Activated naive CD8-positive, alpha-beta T cell (primary cell): ENCODE measurements around the gene CCDC66.

Source experiments
- H3K27ac Mint-ChIP-seq: one replicate; pipeline ENCODE4 v1.8.0; 2021; ENCODE audit warnings: mixed read lengths
- H3K27me3 Mint-ChIP-seq: one replicate; pipeline ENCODE4 v1.8.0; 2021; ENCODE audit warnings: mixed read lengths
- H3K36me3 Mint-ChIP-seq: one replicate; pipeline ENCODE4 v1.8.0; 2021; ENCODE audit warnings: mixed read lengths
- H3K4me1 Mint-ChIP-seq: one replicate; pipeline ENCODE4 v1.8.0; 2021; ENCODE audit warnings: low read depth, mixed read lengths
- H3K4me3 Mint-ChIP-seq: one replicate; pipeline ENCODE4 v1.8.0; 2021; ENCODE audit warnings: mild to moderate bottlenecking, mixed read lengths
- H3K9me3 Mint-ChIP-seq: one replicate; pipeline ENCODE4 v1.8.0; 2021; ENCODE audit warnings: low read depth, mixed read lengths

Gene CCDC66

GRCh38 chr3:56610669-56611335 is 53.8 kb downstream of the CCDC66 start:
- Mint-ChIP-seq H3K9me3 (no peaks in the 10 kb centered on the region), H3K36me3 (peaks cover 54% of the 10 kb centered on the region), H3K4me1 (peaks cover 72% of the 10 kb centered on the region), H3K4me3 (peak overlapping the region; percentile 8), H3K27me3 (no peaks in the 10 kb centered on the region), H3K27ac (peak overlapping the region; percentile 25)

DNA sequence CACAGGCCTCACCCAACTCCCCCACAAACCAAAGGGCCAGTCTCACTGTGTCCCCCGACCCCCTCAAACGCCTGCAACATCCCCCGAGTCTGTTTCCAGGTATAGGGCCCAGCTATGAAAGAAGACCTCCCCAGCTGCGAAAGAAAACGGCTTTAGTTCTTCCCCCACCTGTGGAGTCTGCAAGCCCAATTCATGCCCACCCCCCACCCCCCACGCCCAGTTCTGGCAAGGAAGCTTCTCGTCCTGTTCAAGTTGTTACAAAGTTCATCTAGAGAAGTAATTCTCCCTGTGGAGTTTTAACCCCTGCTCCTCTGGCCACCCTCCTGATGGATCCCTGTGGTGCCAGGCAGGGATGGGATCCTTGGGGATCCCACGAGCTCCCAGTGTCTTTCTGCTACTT is 54.4 kb downstream of the CCDC66 start:
- no peak overlapping the region for H3K4me3 Mint-ChIP-seq
- no peak overlapping the region for H3K27ac Mint-ChIP-seq

DNA sequence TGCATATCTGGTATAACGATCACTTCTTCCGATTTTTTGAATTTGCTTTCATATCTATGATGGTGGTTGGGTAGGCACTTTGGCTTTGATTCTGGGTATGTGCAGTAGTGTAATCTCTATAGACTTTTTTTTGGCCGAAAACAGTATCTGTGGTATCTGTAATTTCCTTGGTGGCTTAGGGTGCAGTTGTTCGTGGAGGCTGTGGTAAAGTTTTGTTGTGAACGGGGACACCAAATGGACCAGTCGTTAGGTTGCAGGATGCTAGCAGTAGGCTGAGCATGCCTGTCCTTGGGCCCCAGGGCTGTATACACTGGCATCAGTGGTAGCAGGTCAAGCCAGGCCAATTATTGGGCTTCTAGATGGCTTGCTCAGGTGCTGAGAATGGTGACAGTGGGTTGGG is 55.2 kb downstream of the CCDC66 start:
- Mint-ChIP-seq H3K36me3 (peaks cover 52% of the 10 kb centered on the region), H3K4me3 (peak overlapping the region; percentile 35), H3K4me1 (peaks cover 72% of the 10 kb centered on the region), H3K9me3 (no peaks in the 10 kb centered on the region), H3K27ac (peak overlapping the region; percentile 54), H3K27me3 (no peaks in the 10 kb centered on the region)

More for the DNA sequence above, 54.4 kb downstream of the CCDC66 start:
- H3K27me3 Mint-ChIP-seq = no peaks in the 10 kb centered on the region
- H3K9me3 Mint-ChIP-seq = no peaks in the 10 kb centered on the region
- H3K36me3 Mint-ChIP-seq = peaks cover 57% of the 10 kb centered on the region
- H3K4me1 Mint-ChIP-seq = peaks cover 74% of the 10 kb centered on the region

DNA sequence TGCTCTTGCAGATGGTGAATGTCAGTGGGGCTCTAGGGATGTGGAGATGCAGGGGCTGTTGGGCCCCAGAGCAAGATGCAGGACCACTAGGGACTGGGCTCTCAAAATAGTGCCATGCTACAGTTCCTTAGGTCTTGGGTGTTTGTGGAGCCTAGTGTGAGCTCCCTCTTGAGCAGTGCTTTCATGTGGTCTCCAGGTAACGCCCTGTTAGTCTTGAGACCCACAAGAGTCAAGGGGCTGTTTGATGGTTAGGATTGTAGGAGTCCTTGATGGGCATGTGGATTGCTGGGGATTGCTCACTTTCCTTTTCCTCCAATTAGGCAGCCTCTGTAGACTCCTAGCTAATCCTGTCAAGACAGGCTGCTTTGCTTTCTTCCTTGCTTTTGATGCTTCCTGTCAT is 56.0 kb downstream of the CCDC66 start:
- Mint-ChIP-seq H3K4me3 (no peak overlapping the region), H3K36me3 (peaks cover 48% of the 10 kb centered on the region), H3K4me1 (peaks cover 65% of the 10 kb centered on the region), H3K27me3 (no peaks in the 10 kb centered on the region), H3K9me3 (no peaks in the 10 kb centered on the region), H3K27ac (peak overlapping the region; percentile 69)

DNA sequence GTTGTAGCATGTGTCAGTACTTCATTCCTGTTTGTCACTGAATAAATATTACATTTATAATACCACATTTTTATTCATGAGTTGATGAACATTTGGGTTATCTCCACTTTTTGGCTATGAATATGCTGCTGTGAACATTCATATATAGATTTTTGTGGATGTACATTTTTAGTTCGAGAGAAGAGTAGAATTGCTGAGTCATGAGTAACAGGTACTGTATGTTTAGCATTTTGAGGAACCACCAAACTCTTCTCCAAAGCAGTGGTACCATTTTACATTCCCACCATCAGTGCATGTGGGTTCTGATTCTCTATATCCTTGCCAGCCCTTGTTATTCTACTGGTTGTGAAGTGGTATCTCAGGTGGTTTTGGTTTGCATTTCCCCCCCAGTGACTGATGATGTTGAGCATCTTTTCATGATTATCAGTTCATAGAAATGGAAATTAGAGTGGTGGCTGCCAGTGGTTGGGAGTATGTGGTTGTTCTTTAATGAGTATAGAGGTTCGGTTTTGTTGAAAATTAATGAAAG is 59.6 kb downstream of the CCDC66 start:
- Mint-ChIP-seq H3K4me1 (peaks cover 32% of the 10 kb centered on the region), H3K36me3 (peaks cover 31% of the 10 kb centered on the region), H3K27me3 (no peaks in the 10 kb centered on the region), H3K27ac (peak overlapping the region; percentile 72), H3K9me3 (no peaks in the 10 kb centered on the region), H3K4me3 (no peak overlapping the region)

DNA sequence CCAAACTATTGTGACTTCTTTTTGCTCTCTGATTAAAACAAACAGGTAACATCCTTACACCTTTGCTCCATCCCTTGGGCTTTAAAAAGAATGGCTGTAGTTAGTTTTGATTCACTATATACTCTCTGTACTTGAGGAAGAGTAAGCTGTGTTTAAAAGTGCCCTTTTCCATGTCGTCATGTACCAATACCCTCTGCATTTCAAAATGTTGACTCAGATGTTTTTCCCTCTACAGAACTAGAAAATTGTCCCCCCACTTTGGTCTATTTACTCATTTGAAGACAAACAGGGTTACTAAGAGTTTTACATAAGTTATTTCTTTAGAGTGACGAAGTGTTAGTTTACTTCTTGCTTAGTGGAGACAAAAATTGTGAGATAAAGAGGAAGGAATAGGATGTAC is 63.4 kb downstream of the CCDC66 start:
- Mint-ChIP-seq H3K9me3 (no peaks in the 10 kb centered on the region), H3K36me3 (peaks cover 23% of the 10 kb centered on the region), H3K4me3 (no peak overlapping the region), H3K4me1 (peaks cover 9% of the 10 kb centered on the region), H3K27ac (no peak overlapping the region), H3K27me3 (no peaks in the 10 kb centered on the region)

GRCh38 chr3:56621681-56622080 is 64.7 kb downstream of the CCDC66 start:
- Mint-ChIP-seq H3K4me3 (no peak overlapping the region), H3K9me3 (no peaks in the 10 kb centered on the region), H3K4me1 (peaks cover 3% of the 10 kb centered on the region), H3K27me3 (no peaks in the 10 kb centered on the region), H3K36me3 (peaks cover 19% of the 10 kb centered on the region), H3K27ac (peak overlapping the region; percentile 72)

GRCh38 chr3:56622381-56622780 is 65.4 kb downstream of the CCDC66 start:
- peaks cover 21% of the 10 kb centered on the region for H3K36me3 Mint-ChIP-seq
- no peak overlapping the region for H3K27ac Mint-ChIP-seq
- H3K9me3 Mint-ChIP-seq = no peaks in the 10 kb centered on the region
- H3K4me3 Mint-ChIP-seq = no peak overlapping the region
- H3K27me3 Mint-ChIP-seq = no peaks in the 10 kb centered on the region
- peaks cover 5% of the 10 kb centered on the region for H3K4me1 Mint-ChIP-seq

GRCh38 chr3:56624725-56625124 is 67.8 kb downstream of the CCDC66 start:
- H3K27me3 Mint-ChIP-seq = no peaks in the 10 kb centered on the region
- H3K27ac Mint-ChIP-seq = peak overlapping the region; percentile 18
- H3K4me3 Mint-ChIP-seq = no peak overlapping the region
- no peaks in the 10 kb centered on the region for H3K9me3 Mint-ChIP-seq
- peaks cover 18% of the 10 kb centered on the region for H3K36me3 Mint-ChIP-seq
- H3K4me1 Mint-ChIP-seq = peaks cover 11% of the 10 kb centered on the region

DNA sequence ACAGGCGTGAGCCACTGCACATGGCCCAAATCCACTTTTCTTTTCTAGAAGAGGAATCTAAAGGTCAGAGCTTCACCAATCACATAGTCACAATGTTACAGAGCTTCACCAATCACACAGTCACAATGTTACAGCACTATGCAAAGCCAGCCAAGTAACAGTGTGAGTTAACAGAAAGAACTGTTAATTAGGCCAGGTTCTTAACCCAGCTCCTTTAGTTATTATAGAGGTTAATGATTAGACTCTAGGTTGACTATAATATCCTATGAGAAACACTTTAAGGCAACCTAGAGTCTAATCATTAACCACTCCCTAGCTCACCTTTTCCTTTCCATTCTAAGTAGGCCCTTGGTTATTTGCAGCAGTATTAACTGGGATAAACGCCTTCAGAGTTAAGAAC is 72.1 kb downstream of the CCDC66 start:
- no peak overlapping the region for H3K4me3 Mint-ChIP-seq
- peaks cover 9% of the 10 kb centered on the region for H3K36me3 Mint-ChIP-seq
- H3K27ac Mint-ChIP-seq = peak overlapping the region; percentile 64
- H3K4me1 Mint-ChIP-seq = peaks cover 13% of the 10 kb centered on the region
- H3K27me3 Mint-ChIP-seq = no peaks in the 10 kb centered on the region
- H3K9me3 Mint-ChIP-seq = no peaks in the 10 kb centered on the region

- H3K4me3 Mint-ChIP-seq = no peak overlapping the region
- H3K27ac Mint-ChIP-seq = peak overlapping the region; percentile 72
- H3K4me1 Mint-ChIP-seq = peaks cover 13% of the 10 kb centered on the region
- H3K36me3 Mint-ChIP-seq = peaks cover 9% of the 10 kb centered on the region
- H3K27me3 Mint-ChIP-seq = no peaks in the 10 kb centered on the region
- no peaks in the 10 kb centered on the region for H3K9me3 Mint-ChIP-seq
Measured at GRCh38 chr3:56629451-56629850, 72.5 kb downstream of the CCDC66 start.

GRCh38 chr3:56630966-56631365 is 74.0 kb downstream of the CCDC66 start:
- no peaks in the 10 kb centered on the region for H3K9me3 Mint-ChIP-seq
- no peaks in the 10 kb centered on the region for H3K27me3 Mint-ChIP-seq
- peaks cover 13% of the 10 kb centered on the region for H3K4me1 Mint-ChIP-seq
- peaks cover 12% of the 10 kb centered on the region for H3K36me3 Mint-ChIP-seq
- H3K4me3 Mint-ChIP-seq = no peak overlapping the region
- H3K27ac Mint-ChIP-seq = peak overlapping the region; percentile 28

GRCh38 chr3:56633181-56633580 is 76.2 kb downstream of the CCDC66 start:
- H3K27me3 Mint-ChIP-seq = no peaks in the 10 kb centered on the region
- no peak overlapping the region for H3K4me3 Mint-ChIP-seq
- no peak overlapping the region for H3K27ac Mint-ChIP-seq
- peaks cover 16% of the 10 kb centered on the region for H3K36me3 Mint-ChIP-seq
- no peaks in the 10 kb centered on the region for H3K9me3 Mint-ChIP-seq
- peaks cover 10% of the 10 kb centered on the region for H3K4me1 Mint-ChIP-seq

DNA sequence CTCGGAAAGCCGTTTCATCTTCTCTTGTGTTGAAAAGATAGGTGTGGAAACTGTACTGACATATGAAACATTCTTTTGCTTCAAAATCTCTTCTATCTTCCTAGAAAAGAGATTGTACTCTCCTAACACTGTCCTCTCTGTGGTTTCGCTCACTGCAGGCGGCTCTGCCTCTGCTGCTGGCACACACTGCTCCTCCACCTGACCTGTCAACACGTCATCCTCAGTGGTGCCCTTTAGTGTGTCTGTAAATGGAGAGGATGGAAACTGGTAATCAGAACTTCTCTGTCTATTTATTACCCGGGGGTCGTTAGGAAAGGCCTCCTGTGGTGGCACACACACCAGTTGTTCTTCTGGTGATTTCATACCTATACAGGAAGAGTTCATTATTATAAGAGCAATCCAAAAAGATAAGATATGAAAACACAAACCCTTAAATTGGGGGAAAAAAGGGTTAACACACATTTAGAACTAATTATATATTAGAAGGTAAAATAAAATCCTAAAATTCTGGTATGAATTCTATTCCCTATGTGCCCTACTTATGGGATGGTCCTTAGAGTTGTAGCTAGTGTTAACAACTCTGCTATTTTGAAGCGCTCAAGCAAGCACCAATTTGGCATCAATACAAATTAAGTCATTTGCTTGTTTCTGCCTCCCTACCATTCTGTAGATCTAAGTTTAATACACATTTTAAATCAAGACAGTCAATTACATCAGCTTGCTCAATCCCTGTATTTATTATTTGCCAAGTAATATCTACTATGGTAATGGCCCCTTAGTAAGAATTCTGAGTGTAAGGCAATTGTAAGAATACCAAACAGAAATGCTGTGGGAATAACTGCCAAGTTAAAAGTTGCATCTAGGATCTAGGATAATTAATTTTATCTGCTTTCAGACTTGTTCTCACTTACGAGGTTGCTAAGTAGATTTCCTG is 76.9 kb downstream of the CCDC66 start:
- no peaks in the 10 kb centered on the region for H3K9me3 Mint-ChIP-seq
- H3K27me3 Mint-ChIP-seq = no peaks in the 10 kb centered on the region
- H3K36me3 Mint-ChIP-seq = peaks cover 20% of the 10 kb centered on the region
- no peak overlapping the region for H3K4me3 Mint-ChIP-seq
- peak overlapping the region; percentile 9 for H3K27ac Mint-ChIP-seq
- peaks cover 8% of the 10 kb centered on the region for H3K4me1 Mint-ChIP-seq

DNA sequence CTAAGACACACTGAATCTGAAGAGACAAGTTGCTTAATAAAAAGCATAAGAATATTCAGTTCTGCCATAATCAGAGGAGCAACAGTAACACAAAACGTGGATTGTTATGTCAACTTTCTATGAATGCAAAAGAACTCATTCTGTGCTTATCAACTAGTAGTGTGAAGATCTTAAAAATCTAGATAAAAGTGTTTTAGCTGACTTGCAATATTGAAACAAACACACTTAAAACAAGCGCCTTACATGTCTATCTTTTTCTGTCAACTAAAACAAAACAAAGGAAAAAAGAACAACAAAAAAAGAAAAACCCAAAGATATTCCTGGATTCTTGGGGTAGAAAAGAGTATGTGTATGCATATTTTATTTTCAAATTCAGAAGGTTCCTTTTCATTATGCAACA is 88.4 kb downstream of the CCDC66 start:
- Mint-ChIP-seq H3K4me3 (no peak overlapping the region), H3K27ac (no peak overlapping the region), H3K9me3 (no peaks in the 10 kb centered on the region), H3K27me3 (no peaks in the 10 kb centered on the region), H3K36me3 (peaks cover 15% of the 10 kb centered on the region), H3K4me1 (peaks cover 36% of the 10 kb centered on the region)
